Pancreas (tissue), 10 donors: ENCODE results near the gene BCL3. TPM values are rescaled to one million over a fixed set of nuclear protein-coding genes. Genes with fewer than 3 reads are reported as not detected.

Source experiments
- ATAC-seq, 4 donors: fragments of 200-7000 bp; cut with Tn5 transposase; one replicate each; pipeline versions ENCODE4 v1.8.0 to v1.9.1; 2020; ENCODE audit warnings: mild to moderate bottlenecking in 4 of 4, moderate library complexity in 4 of 4
- DNase-seq, 6 donors: peaks; one replicate each; pipeline ENCODE4 v3.0.0-alpha.2; 2020
- FAIRE-seq: peaks from 2 replicates; lab custom pipeline; 2012; peaks lifted over from hg19 to GRCh38; lab: Jason Lieb, UNC
- H3K27ac ChIP-seq, 4 donors: fragments of 200-600 bp; sonication (generic); 1 replicate in 3 of 4; 2 replicates in 1 of 4; pipeline versions ENCODE4 v1.5.0 to v1.8.0; 2020
- H3K27me3 ChIP-seq, 4 donors: fragments of 200-600 bp; one replicate each; pipeline ENCODE4 v1.8.0; 2021
- H3K36me3 ChIP-seq, 3 donors: fragments of 200-600 bp; sonication (generic) in 1 of 3; one replicate each; pipeline versions ENCODE4 v1.5.0 to v1.8.0; 2020 to 2021
- H3K4me1 ChIP-seq, 3 donors: fragments of 200-600 bp; one replicate each; pipeline ENCODE4 v1.8.0; 2021
- H3K4me3 ChIP-seq, 4 donors: fragments of 200-600 bp; sonication (generic) in 2 of 4; one replicate each; pipeline versions ENCODE4 v1.5.0 to v1.8.0; 2020 to 2021
- H3K9me3 ChIP-seq, 4 donors: fragments of 200-600 bp; one replicate each; pipeline ENCODE4 v1.8.0; 2021
- WGBS, 2 donors: extraction: QIAGEN DNeasy Blood & Tissue Kit; methylation state at CpG; one replicate each; pipeline ENCODE4 v1.1.7; 2013; 5-methylcytosine and 5-hydroxymethylcytosine counted together
- intact Hi-C, 3 donors: fragments of 100-400 bp; cut with DNase I; formaldehyde crosslinking; loops; one replicate each; pipeline versions ENCODE4 v1.11.1 to v1.14.2; 2022
- polyA plus RNA-seq, 2 donors: library from polyadenylated mRNA; stranded (reverse); fragments of 200-250 nt; gene quantifications; one replicate each; pipeline ENCODE4 v1.2.3, GENCODE V29; 2013
- total RNA-seq, 6 donors: library from RNA; stranded (reverse); fragmentation: NEBNext Ultra II Directional in 4 of 6; extraction: Animal tissue kit (Norgen Biotek cat#: 25700) in 4 of 6; gene quantifications; one replicate each; pipeline versions ENCODE4 v1.2.1 to v1.2.4, GENCODE V29; 2021 to 2023
- TF ChIP-seq, protein P1 (sequence below), 4 donors: fragments of 200-600 bp; sonication (generic) in 3 of 4; IDR thresholded peaks; one replicate each; pipeline versions ENCODE4 v1.5.0 to v1.8.0; 2021; ENCODE audit warnings: antibody characterized with exemption in 4 of 4
- donor health status: healthy with polysubstance abuse.
- donor health status: DM: no; HTN: no; CAD: no; lungs with moderate emphysema.
- donor health status: DM: no; HTN: no; CAD: no.
- donor health status: control.
- donor health status: control.
- donor health status: Bipolar disorder and iron deficiency.
- donor health status: DM: yes; HTN: yes; CAD: no.
- donor health status: DM: no; HTN: no; CAD: no.
- donor health status: DM: no; HTN: no; CAD: no.
- donor health status: DM: yes; HTN: yes; CAD: no.

BCL3 gene
- total and polyA plus RNA-seq, 8 donors, result 13.9 to 113 (median 36.5) TPM

- Histone ChIP-seq H3K9me3 (no peaks in the 10 kb centered on the region), H3K27me3 (no peaks in the 10 kb centered on the region), H3K4me3 (peak overlapping the region in 2 of 4 donors; percentile 28 to 33), H3K4me1 (peaks cover 14 to 16% (median 15%) of the 10 kb centered on the region in 3 donors), H3K36me3 (peaks cover 0 to 8% (median 0%) of the 10 kb centered on the region in 3 donors), H3K27ac (peak overlapping the region in 1 of 4 donors; percentile 30)
- FAIRE-seq (no peak), DNase-seq (peak in 3 of 6 donors; percentile 49 to 82 (median 65)), ATAC-seq (no peak)
- WGBS, 2 donors, result 54 to 79% methylated on average over 5 to 9 of the region's 9 CpGs
- intact Hi-C loops, result no loop called here
- TF ChIP-seq, protein P1, sequence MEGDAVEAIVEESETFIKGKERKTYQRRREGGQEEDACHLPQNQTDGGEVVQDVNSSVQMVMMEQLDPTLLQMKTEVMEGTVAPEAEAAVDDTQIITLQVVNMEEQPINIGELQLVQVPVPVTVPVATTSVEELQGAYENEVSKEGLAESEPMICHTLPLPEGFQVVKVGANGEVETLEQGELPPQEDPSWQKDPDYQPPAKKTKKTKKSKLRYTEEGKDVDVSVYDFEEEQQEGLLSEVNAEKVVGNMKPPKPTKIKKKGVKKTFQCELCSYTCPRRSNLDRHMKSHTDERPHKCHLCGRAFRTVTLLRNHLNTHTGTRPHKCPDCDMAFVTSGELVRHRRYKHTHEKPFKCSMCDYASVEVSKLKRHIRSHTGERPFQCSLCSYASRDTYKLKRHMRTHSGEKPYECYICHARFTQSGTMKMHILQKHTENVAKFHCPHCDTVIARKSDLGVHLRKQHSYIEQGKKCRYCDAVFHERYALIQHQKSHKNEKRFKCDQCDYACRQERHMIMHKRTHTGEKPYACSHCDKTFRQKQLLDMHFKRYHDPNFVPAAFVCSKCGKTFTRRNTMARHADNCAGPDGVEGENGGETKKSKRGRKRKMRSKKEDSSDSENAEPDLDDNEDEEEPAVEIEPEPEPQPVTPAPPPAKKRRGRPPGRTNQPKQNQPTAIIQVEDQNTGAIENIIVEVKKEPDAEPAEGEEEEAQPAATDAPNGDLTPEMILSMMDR (IDR thresholded peaks at IDR 0.05), result no peak
Observed at GRCh38 chr19:44758596-44758995, 10.1 kb downstream of the BCL3 start.

DNA sequence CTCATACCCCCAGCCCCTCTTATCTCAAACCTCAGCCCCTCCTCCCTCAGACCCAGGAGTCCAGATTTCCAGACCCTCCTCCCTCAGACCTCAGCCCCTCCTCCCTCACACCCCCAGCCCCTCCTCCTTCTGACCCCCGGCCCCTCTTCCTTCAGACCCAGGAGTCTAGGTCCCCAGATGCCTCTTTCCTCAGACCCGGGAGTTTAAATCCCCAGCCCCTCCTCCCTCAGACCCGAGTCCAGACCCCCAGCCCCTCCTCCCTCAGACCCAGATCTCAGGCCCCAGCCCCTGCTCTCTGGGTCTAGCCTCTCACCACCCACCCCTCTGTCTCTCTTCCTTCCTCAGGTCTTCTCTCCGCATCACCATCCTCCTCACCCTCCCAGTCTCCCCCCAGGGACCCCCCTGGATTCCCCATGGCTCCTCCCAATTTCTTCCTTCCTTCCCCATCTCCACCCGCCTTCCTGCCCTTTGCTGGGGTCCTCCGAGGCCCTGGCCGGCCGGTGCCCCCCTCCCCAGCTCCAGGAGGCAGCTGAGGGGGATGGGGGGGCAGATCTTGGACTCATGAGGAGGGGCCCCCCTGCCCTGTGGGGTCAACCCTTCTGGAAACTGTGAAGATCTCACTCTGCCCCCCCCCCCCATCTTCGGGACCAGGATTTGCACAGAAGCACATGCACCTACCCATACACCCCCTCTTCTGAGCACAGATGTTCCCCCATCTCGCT is 10.7 kb downstream of the BCL3 start:
- ATAC-seq (no peak), DNase-seq (no peak), FAIRE-seq (no peak)
- H3K9me3 ChIP-seq, result no peaks in the 10 kb centered on the region
- H3K36me3 ChIP-seq, result peaks cover 0 to 8% (median 0%) of the 10 kb centered on the region in 3 donors
- TF ChIP-seq, protein P1 (IDR thresholded peaks at IDR 0.05), result no peak
- H3K27ac ChIP-seq, result no peak overlapping the region
- 79 to 80% methylated on average over 10 of the region's 10 CpGs for WGBS, 2 donors
- H3K4me1 ChIP-seq, result peaks cover 14 to 16% (median 15%) of the 10 kb centered on the region in 3 donors
- no peaks in the 10 kb centered on the region for H3K27me3 ChIP-seq
- intact Hi-C loops, result no loop called here
- H3K4me3 ChIP-seq, result no peak overlapping the region

- TF ChIP-seq, protein P1 (IDR thresholded peaks at IDR 0.05), result no peak
- Histone ChIP-seq H3K9me3 (no peaks in the 10 kb centered on the region), H3K36me3 (peaks cover 0 to 4% (median 0%) of the 10 kb centered on the region in 3 donors), H3K4me3 (no peak overlapping the region), H3K27ac (no peak overlapping the region), H3K27me3 (no peaks in the 10 kb centered on the region), H3K4me1 (no peaks in the 10 kb centered on the region)
- FAIRE-seq (no peak), DNase-seq (no peak), ATAC-seq (no peak)
- intact Hi-C loops, result no loop called here
- 87 to 91% methylated on average over 8 of the region's 8 CpGs for WGBS, 2 donors
Observed at GRCh38 chr19:44762038-44762437, 13.5 kb downstream of the BCL3 start.

- H3K4me3 ChIP-seq, result no peak overlapping the region
- H3K36me3 ChIP-seq, result no peaks in the 10 kb centered on the region
- H3K27me3 ChIP-seq, result no peaks in the 10 kb centered on the region
- TF ChIP-seq, protein P1 (IDR thresholded peaks at IDR 0.05), result no peak
- WGBS, 2 donors, result 83 to 87% methylated on average over 22 of the region's 22 CpGs
- DNase-seq (no peak), FAIRE-seq (no peak), ATAC-seq (peak in 3 of 4 donors; percentile 1 to 47 (median 29))
- no peaks in the 10 kb centered on the region for H3K4me1 ChIP-seq
- no peaks in the 10 kb centered on the region for H3K9me3 ChIP-seq
- intact Hi-C loops, result loop anchor here in 1 of 3 donors (5.0 kb wide), 2 partner anchors 43 to 78 kb away; no protein-coding TSS in a partner anchor
- H3K27ac ChIP-seq, result no peak overlapping the region
Observed at GRCh38 chr19:44765033-44765948, 16.8 kb downstream of the BCL3 start.
